Measurements from ENCODE around the gene CGB5. TPM values are rescaled to one million over a fixed set of nuclear protein-coding genes. Genes with fewer than 3 reads are reported as not detected.
"Not testable (repeated sequence)": the region's sequence is repeated elsewhere in the genome, so short reads cannot be mapped to it uniquely, and the experiment has no call there.

The CGB5 gene
- total and polyA plus RNA-seq, 2 donors (not counting 1 experiment from before 2014, with no cell fraction given), result not detected

GRCh38 chr19:49056101-49056901 lies 12.7 kb downstream of the CGB5 start:
- intact Hi-C loops (cut with micrococcal nuclease), result no loop called here

GRCh38 chr19:49056902-49057596 lies 13.4 kb downstream of the CGB5 start:
- H3K27me3 ChIP-seq (replicated peaks in 1 of 4; ENCODE audit: control extremely low read depth in 1 of 4, control insufficient read depth in 3 of 4, insufficient read depth in 4 of 4, low read length in 3 of 4), result peaks cover 0 to 57% (median 23%) of the 10 kb centered on the region in 4 experiments
- peaks cover 0 to 27% (median 0%) of the 10 kb centered on the region in 3 donors for H3K9me3 ChIP-seq (ENCODE audit: control extremely low read depth in 1 of 3, control insufficient read depth in 2 of 3, insufficient read depth in 1 of 3, low read length in 2 of 3)
- peak overlapping the region; percentile 90 for H3K4me3 Mint-ChIP-seq
- H3K4me1 Mint-ChIP-seq, result peaks cover 22% of the 10 kb centered on the region
- H3K27me3 Mint-ChIP-seq, result peaks cover 28% of the 10 kb centered on the region
- peak overlapping the region; percentile 98 for H3K4me2 ChIP-seq (replicated peaks; ENCODE audit: low read depth, low read length, poor library complexity, severe bottlenecking)
- H2AFZ ChIP-seq (ENCODE audit: insufficient read depth, low read depth, low read length, poor library complexity, severe bottlenecking), result peak overlapping the region; percentile 93
- H3K4me1 ChIP-seq (ENCODE audit: control insufficient read depth in 2 of 2, insufficient read depth in 2 of 2, low read length in 2 of 2), result peaks cover 17 to 28% of the 10 kb centered on the region in 2 donors
- H3K27ac Mint-ChIP-seq; H4K20me1 ChIP-seq (ENCODE audit: control insufficient read depth, insufficient read depth, low read length, poor library complexity, severe bottlenecking); intact Hi-C loops (cut with micrococcal nuclease); H3K36me3 ChIP-seq (replicated peaks in 1 of 2; ENCODE audit: control extremely low read depth in 1 of 2, control insufficient read depth in 1 of 2, extremely low read depth in 1 of 2, insufficient read depth in 2 of 2, low read length in 1 of 2); H3K27ac ChIP-seq (ENCODE audit: low read length in 2 of 2); H3K9me3 Mint-ChIP-seq (ENCODE audit: insufficient read depth); ATAC-seq (ENCODE audit: low read depth); H3K79me2 ChIP-seq (ENCODE audit: control insufficient read depth, insufficient read depth, low read length): not testable (repeated sequence)
- CTCF ChIA-PET, result interaction anchor here (0.7 to 1.5 kb wide), 6 partner anchors 40 to 142 kb away, joined by 3 to 5 read pairs (median 4); partner anchors contain the start of genes GYS1 and RUVBL2
- POLR2A ChIA-PET, result interaction anchor here (0.5 kb wide), 1 partner anchor 1463 kb away, joined by 6 read pairs; no protein-coding TSS in a partner anchor
- peak overlapping the region in 4 of 5 experiments; percentile 51 to 77 (median 56) for H3K4me3 ChIP-seq (ENCODE audit: control extremely low read depth in 1 of 5, extremely low read depth in 1 of 5, insufficient read depth in 1 of 5, low read depth in 2 of 5, low read length in 4 of 5)
- peak overlapping the region; percentile 69 for H3K9ac ChIP-seq (ENCODE audit: low read length)
- DNase-seq, result peak; percentile 46
- WGBS (ENCODE audit: insufficient coverage), result 6% methylated on average over 33 of the region's 34 CpGs

More at GRCh38 chr19:49056101-49056901, 12.7 kb downstream of the CGB5 start:
- Histone ChIP-seq H3K4me3 (ENCODE audit: control extremely low read depth in 1 of 5, extremely low read depth in 1 of 5, insufficient read depth in 1 of 5, low read depth in 2 of 5, low read length in 4 of 5) (peak overlapping the region in 4 of 5 experiments; percentile 51 to 77 (median 56)), H3K4me2 (replicated peaks; ENCODE audit: low read depth, low read length, poor library complexity, severe bottlenecking) (peak overlapping the region; percentile 98), H3K9me3 (ENCODE audit: control extremely low read depth in 1 of 3, control insufficient read depth in 2 of 3, insufficient read depth in 1 of 3, low read length in 2 of 3) (peaks cover 0 to 23% (median 0%) of the 10 kb centered on the region in 3 donors), H4K20me1 (ENCODE audit: control insufficient read depth, insufficient read depth, low read length, poor library complexity, severe bottlenecking) (no peaks in the 10 kb centered on the region), H3K4me1 (ENCODE audit: control insufficient read depth in 2 of 2, insufficient read depth in 2 of 2, low read length in 2 of 2) (peaks cover 17 to 28% of the 10 kb centered on the region in 2 donors), H2AFZ (ENCODE audit: insufficient read depth, low read depth, low read length, poor library complexity, severe bottlenecking) (peak overlapping the region; percentile 93), H3K27me3 (replicated peaks in 1 of 4; ENCODE audit: control extremely low read depth in 1 of 4, control insufficient read depth in 3 of 4, insufficient read depth in 4 of 4, low read length in 3 of 4) (peaks cover 0 to 49% (median 20%) of the 10 kb centered on the region in 4 experiments), H3K79me2 (ENCODE audit: control insufficient read depth, insufficient read depth, low read length) (no peaks in the 10 kb centered on the region), H3K36me3 (replicated peaks in 1 of 2; ENCODE audit: control extremely low read depth in 1 of 2, control insufficient read depth in 1 of 2, extremely low read depth in 1 of 2, insufficient read depth in 2 of 2, low read length in 1 of 2) (no peaks in the 10 kb centered on the region), H3K27ac (ENCODE audit: low read length in 2 of 2) (no peak overlapping the region), H3K9ac (ENCODE audit: low read length) (peak overlapping the region; percentile 69)
- H3K9me3 Mint-ChIP-seq (ENCODE audit: insufficient read depth), result no peaks in the 10 kb centered on the region
- H3K27me3 Mint-ChIP-seq, result peaks cover 28% of the 10 kb centered on the region
- peak overlapping the region; percentile 90 for H3K4me3 Mint-ChIP-seq
- POLR2A ChIA-PET, result interaction anchor here (0.5 kb wide), 1 partner anchor 84 kb away, joined by 18 read pairs; no protein-coding TSS in a partner anchor
- peak; percentile 74 for DNase-seq
- TF ChIP-seq CTCF (IDR thresholded peaks at IDR 0.05), result peak; percentile 46
- TF ChIP-seq EZH2 (IDR thresholded peaks at IDR 0.05; ENCODE audit: borderline replicate concordance, insufficient read depth, low read depth, low read length, poor library complexity, severe bottlenecking), result no peak
- H3K27ac Mint-ChIP-seq, result no peak overlapping the region
- peak; percentile 84 for ATAC-seq (ENCODE audit: low read depth)
- WGBS (ENCODE audit: insufficient coverage), result 1% methylated on average over 63 of the region's 63 CpGs
- CTCF ChIA-PET, result interaction anchor here (0.6 to 1.5 kb wide), 6 partner anchors 13 to 143 kb away, joined by 3 to 5 read pairs (median 4); partner anchors contain the start of genes GYS1 and RUVBL2
- H3K4me1 Mint-ChIP-seq, result peaks cover 22% of the 10 kb centered on the region
